Esophagus (tissue), 2 donors: ENCODE data around the gene ADAMTSL1. TPM values are rescaled to one million over a fixed set of nuclear protein-coding genes. Genes with fewer than 3 reads are reported as not detected.

ENCODE experiments used
- H3K27ac ChIP-seq, 2 donors: one replicate each; pipeline ENCODE4 v1.5.1; 2013; ENCODE audit warnings: low read depth in 2 of 2, mild to moderate bottlenecking in 2 of 2, inconsistent platforms in 1 of 2, low read length in 1 of 2, moderate library complexity in 1 of 2
- H3K27me3 ChIP-seq, 2 donors: one replicate each; pipeline ENCODE4 v1.6.1; 2013; ENCODE audit warnings: low read length in 2 of 2, control low read depth in 1 of 2, mild to moderate bottlenecking in 1 of 2; ENCODE audit not compliant: insufficient read depth in 2 of 2, control insufficient read depth in 1 of 2
- H3K36me3 ChIP-seq, 2 donors: one replicate each; pipeline ENCODE4 v1.6.1; 2013; ENCODE audit warnings: low read length in 1 of 2; ENCODE audit not compliant: control insufficient read depth in 2 of 2, insufficient read depth in 2 of 2
- H3K4me1 ChIP-seq, 2 donors: one replicate each; pipeline ENCODE4 v1.6.1; 2013; ENCODE audit warnings: low read length in 1 of 2; ENCODE audit not compliant: control insufficient read depth in 2 of 2, insufficient read depth in 2 of 2
- H3K4me3 ChIP-seq, 2 donors: one replicate each; pipeline ENCODE4 v1.5.1; 2013; ENCODE audit warnings: low read length in 2 of 2, mild to moderate bottlenecking in 2 of 2, low read depth in 1 of 2, moderate library complexity in 1 of 2
- H3K9me3 ChIP-seq, 2 donors: one replicate each; pipeline ENCODE4 v1.6.1; 2013; ENCODE audit warnings: mild to moderate bottlenecking in 2 of 2, low read depth in 1 of 2, low read length in 1 of 2, moderate library complexity in 1 of 2; ENCODE audit not compliant: control insufficient read depth in 2 of 2, insufficient read depth in 1 of 2
- WGBS, 2 donors: extraction: QIAGEN DNeasy Blood & Tissue Kit; methylation state at CpG; one replicate each; pipeline ENCODE4 v1.1.7; 2013; 5-methylcytosine and 5-hydroxymethylcytosine counted together
- polyA plus RNA-seq, 2 donors: library from polyadenylated mRNA; stranded (reverse); fragments of 200-250 nt; gene quantifications; one replicate each; pipeline ENCODE4 v1.2.3, GENCODE V29; 2013
- donor health status: healthy with polysubstance abuse.
- donor health status: Bipolar disorder and iron deficiency.

ADAMTSL1 gene, protein sequence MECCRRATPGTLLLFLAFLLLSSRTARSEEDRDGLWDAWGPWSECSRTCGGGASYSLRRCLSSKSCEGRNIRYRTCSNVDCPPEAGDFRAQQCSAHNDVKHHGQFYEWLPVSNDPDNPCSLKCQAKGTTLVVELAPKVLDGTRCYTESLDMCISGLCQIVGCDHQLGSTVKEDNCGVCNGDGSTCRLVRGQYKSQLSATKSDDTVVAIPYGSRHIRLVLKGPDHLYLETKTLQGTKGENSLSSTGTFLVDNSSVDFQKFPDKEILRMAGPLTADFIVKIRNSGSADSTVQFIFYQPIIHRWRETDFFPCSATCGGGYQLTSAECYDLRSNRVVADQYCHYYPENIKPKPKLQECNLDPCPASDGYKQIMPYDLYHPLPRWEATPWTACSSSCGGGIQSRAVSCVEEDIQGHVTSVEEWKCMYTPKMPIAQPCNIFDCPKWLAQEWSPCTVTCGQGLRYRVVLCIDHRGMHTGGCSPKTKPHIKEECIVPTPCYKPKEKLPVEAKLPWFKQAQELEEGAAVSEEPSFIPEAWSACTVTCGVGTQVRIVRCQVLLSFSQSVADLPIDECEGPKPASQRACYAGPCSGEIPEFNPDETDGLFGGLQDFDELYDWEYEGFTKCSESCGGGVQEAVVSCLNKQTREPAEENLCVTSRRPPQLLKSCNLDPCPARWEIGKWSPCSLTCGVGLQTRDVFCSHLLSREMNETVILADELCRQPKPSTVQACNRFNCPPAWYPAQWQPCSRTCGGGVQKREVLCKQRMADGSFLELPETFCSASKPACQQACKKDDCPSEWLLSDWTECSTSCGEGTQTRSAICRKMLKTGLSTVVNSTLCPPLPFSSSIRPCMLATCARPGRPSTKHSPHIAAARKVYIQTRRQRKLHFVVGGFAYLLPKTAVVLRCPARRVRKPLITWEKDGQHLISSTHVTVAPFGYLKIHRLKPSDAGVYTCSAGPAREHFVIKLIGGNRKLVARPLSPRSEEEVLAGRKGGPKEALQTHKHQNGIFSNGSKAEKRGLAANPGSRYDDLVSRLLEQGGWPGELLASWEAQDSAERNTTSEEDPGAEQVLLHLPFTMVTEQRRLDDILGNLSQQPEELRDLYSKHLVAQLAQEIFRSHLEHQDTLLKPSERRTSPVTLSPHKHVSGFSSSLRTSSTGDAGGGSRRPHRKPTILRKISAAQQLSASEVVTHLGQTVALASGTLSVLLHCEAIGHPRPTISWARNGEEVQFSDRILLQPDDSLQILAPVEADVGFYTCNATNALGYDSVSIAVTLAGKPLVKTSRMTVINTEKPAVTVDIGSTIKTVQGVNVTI (N-terminal part only)
- polyA plus RNA-seq: 1 to 10 TPM; 1.2 to 1.8 TPM

DNA sequence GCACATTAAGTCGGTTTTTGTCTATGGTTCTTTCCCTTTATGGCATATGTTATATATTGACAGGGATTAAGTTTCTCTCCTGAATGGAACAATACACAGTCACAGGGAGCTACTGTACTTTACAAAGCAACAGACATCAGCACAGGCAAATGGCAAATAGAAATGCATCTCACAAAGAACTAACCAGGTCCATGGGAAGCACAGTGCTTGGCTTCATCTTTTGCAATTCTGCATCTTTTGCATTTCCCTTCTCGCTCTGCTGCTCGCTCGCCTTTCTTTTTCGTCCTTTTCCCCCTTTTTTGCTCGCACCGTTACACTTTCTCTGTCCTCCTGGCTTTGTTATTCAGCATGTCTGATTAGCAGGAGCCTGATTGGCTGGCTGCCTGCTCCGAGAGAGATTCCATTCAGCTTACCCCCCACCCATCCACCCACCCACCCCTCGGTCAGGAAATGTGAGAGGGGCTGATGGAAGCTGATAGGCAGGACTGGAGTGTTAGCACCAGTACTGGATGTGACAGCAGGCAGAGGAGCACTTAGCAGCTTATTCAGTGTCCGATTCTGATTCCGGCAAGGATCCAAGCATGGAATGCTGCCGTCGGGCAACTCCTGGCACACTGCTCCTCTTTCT lies at the start of gene ADAMTSL1:
TSS of gene ADAMTSL1 (plus strand) at position 502 of the 628 bp plus-strand sequence. CDS start at position 582, 80 bp downstream.
- Histone ChIP-seq H3K27ac (peak within 1 kb of the TSS; percentile 2 to 28), H3K27me3 (no peaks in the 10 kb centered on the region), H3K36me3 (no peaks in the 10 kb centered on the region), H3K4me3 (peak within 1 kb of the TSS; percentile 12 to 37), H3K4me1 (peaks cover 0 to 2% of the 10 kb centered on the region in 2 donors), H3K9me3 (peaks cover 0 to 3% of the 10 kb centered on the region in 2 donors)
- WGBS, 2 donors: 2 to 4% methylated on average over 13 of the region's 13 CpGs

DNA sequence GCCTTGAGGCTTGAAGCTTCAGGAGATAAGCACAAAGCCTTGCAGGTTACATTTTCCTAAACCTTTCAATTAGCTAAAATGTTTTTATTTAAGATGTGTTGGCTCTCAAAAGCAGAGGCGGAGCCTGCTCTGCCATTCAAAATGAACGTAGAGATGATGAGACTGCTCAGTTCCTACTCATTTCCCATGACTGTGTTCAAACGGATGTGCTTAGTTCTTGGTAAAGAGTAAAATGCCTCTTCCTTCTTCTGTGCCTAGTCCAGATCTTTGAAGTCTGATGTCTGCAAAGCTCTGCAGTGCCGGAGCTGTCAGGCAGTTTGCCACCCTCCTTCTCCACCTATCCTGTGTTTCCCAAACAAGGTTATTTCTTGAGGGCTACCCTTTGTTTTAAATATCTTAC lies 46.3 kb upstream of the ADAMTSL1 start:
- Histone ChIP-seq H3K4me3 (no peak overlapping the region), H3K4me1 (no peaks in the 10 kb centered on the region), H3K36me3 (no peaks in the 10 kb centered on the region), H3K27ac (no peak overlapping the region), H3K9me3 (no peaks in the 10 kb centered on the region), H3K27me3 (no peaks in the 10 kb centered on the region)
- 42 to 54% methylated on average over 4 of the region's 4 CpGs for WGBS, 2 donors

DNA sequence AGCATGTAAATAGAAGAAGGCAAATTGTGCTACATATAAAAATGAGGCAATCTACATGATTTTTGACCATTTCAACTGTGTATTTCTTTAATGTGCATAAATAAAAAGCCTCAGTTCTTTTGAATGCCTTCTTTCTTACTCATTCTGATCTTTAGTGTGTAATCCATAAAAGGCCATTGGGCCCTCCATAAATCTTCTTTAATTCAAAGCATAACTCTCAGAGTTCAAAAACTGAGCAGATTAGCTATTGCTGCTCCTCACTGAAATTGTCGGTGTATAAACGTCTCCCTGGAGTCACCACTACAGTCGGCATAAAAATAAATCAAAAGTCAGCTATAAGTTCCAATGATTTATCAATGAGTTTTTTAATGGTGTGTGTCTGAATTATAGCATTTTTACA lies 45.3 kb upstream of the ADAMTSL1 start:
- Histone ChIP-seq H3K4me1 (no peaks in the 10 kb centered on the region), H3K4me3 (no peak overlapping the region), H3K36me3 (no peaks in the 10 kb centered on the region), H3K9me3 (no peaks in the 10 kb centered on the region), H3K27me3 (no peaks in the 10 kb centered on the region), H3K27ac (no peak overlapping the region)
- 72 to 81% methylated on average over 3 of the region's 3 CpGs for WGBS, 2 donors

DNA sequence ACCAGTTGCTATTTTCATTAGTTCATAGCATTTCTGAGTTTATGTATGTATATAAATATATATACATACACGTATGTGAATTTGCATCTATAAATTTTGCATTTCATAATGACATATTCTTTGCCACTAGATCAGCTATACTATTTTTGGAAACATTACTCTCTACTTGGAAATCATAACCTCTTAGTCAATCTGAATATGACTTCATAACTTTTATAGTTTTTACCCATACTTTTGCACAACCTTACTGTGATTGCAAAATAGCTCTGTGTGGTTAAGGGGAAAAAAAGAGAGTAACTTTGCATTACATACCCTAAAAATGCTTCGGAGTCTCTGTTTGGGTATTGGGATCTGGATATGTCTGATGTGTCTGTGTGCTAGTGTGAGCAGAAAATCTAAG lies 44.9 kb upstream of the ADAMTSL1 start:
- H3K27me3 ChIP-seq: no peaks in the 10 kb centered on the region
- H3K27ac ChIP-seq: no peak overlapping the region
- H3K4me3 ChIP-seq: no peak overlapping the region
- H3K9me3 ChIP-seq: no peaks in the 10 kb centered on the region
- H3K36me3 ChIP-seq: no peaks in the 10 kb centered on the region
- WGBS, 2 donors: 88 to 91% methylated on average over 2 of the region's 2 CpGs
- no peaks in the 10 kb centered on the region for H3K4me1 ChIP-seq

DNA sequence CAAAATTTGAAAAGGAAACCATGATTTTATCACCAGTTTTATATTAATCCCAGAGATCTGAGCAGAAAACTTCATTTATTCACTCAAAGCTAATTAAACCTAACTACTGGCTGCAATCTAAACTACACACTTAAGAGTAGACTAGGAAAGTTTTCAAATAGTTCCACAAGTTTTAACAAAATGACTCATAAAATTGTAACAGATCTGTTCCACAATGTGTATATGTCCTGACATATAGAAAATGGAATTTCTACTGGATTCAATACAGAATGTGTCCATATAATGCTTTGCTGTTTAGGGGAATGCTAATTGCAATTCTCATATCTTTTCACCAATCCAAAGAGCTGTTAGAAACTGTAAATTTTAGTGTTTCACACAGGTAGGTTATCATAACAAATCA lies 40.3 kb upstream of the ADAMTSL1 start:
- Histone ChIP-seq H3K36me3 (no peaks in the 10 kb centered on the region), H3K9me3 (no peaks in the 10 kb centered on the region), H3K4me1 (peaks cover 3 to 4% of the 10 kb centered on the region in 2 donors), H3K27ac (no peak overlapping the region), H3K27me3 (no peaks in the 10 kb centered on the region), H3K4me3 (no peak overlapping the region)

DNA sequence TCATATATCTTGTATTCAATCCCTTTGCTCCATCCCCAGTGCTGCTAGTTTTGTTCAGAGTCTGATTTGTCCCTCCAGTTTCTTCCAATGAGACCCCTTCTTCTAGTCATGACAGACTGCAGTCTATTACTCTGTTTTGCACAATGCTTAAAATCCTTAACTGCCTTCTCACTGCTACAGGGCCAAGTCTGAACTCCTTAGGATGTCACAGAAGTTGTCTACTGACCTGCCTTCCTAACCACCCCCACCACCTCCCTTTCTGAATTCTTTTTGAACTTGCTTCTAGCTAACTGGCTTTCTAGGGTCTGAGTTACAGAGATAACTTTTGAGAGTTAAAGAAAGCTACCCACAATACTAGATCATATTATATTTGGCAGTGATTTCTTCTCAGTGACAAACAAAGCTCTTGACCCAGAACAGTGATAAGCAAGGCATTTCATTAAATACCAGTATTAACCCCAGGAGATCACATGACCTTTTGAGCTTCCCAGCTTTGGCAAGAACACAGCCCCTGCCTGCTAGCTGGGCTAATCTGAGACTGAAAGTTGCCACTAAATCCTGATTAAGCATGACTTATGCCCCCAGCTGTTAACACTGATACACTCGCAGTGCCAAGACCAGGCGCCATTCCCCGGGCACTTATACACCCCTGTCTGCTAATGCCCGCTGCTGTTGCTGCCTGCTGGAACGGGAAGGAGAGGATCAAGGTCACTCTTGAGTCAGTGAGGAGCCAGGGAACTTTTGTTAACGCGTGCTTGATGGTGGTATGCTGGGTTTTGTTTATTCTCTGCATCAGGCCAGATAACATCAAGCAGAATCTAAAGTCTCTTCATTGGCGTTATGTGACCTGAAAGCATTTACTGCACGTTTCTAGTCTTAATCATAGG lies 36.4 kb upstream of the ADAMTSL1 start:
- Histone ChIP-seq H3K9me3 (no peaks in the 10 kb centered on the region), H3K4me3 (peak overlapping the region in 1 of 2 donors; percentile 42), H3K27me3 (no peaks in the 10 kb centered on the region), H3K27ac (peak overlapping the region; percentile 28 to 45), H3K36me3 (no peaks in the 10 kb centered on the region), H3K4me1 (peaks cover 3 to 4% of the 10 kb centered on the region in 2 donors)
- 26 to 36% methylated on average over 9 of the region's 9 CpGs for WGBS, 2 donors

DNA sequence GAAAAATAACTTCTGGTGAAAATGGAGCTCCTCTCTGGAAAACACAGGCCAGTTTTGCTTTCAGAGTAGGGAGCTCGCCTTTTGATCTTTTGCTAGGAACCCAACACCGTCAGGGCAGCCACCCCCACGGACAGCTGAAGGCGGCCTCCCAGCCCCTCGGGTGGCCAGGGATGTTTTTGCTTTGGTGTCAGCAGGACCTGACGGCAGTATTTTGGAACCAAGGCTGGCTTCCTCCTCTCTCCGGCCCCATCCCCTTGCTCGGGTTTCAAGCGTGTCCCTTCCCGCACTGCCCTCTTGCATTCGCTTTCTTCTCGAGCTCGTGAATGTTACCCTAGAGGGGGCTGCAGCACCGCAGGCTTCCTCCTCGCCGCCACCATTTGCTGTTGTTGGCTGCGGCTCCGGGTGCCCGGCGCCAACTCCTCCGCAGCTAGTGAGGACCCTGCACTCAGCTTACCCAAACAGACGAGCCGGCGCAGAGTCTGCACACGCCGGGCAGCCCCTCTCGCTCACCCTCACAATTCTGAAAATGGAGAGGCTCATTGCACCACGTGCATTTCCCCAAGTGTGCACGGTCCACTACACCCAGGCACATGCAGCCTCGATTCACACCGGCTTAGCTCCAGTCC lies 35.5 kb upstream of the ADAMTSL1 start:
- H3K4me3 ChIP-seq: peak overlapping the region; percentile 25 to 42
- H3K27ac ChIP-seq: peak overlapping the region; percentile 40 to 74
- H3K4me1 ChIP-seq: peaks cover 3 to 4% of the 10 kb centered on the region in 2 donors
- H3K9me3 ChIP-seq: no peaks in the 10 kb centered on the region
- no peaks in the 10 kb centered on the region for H3K27me3 ChIP-seq
- no peaks in the 10 kb centered on the region for H3K36me3 ChIP-seq
- 13 to 35% methylated on average over 31 of the region's 31 CpGs for WGBS, 2 donors

DNA sequence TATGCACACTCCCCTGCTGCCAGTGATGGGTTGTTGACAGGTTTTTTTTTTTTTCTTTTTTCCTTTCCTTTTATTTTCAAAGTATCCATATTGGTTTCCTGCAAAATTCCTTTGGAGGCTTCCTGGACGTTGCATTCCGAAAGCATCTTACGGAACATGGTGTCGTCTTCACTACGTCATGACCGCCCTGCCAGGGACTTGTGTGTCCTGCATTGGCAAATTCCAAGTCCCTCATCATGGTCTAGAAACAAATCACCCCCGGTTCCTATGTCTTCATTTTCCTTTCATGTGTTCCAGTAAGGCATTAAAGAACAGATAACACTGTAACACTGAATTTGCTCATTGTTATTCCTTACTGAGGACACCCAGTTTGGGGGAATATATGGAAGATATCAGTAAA lies 35.0 kb upstream of the ADAMTSL1 start:
- H3K4me1 ChIP-seq: peaks cover 3 to 4% of the 10 kb centered on the region in 2 donors
- peak overlapping the region in 1 of 2 donors; percentile 42 for H3K4me3 ChIP-seq
- peak overlapping the region in 1 of 2 donors; percentile 74 for H3K27ac ChIP-seq
- WGBS, 2 donors: 84 to 86% methylated on average over 7 of the region's 7 CpGs
- H3K36me3 ChIP-seq: no peaks in the 10 kb centered on the region
- H3K27me3 ChIP-seq: no peaks in the 10 kb centered on the region
- no peaks in the 10 kb centered on the region for H3K9me3 ChIP-seq
